ENCODE results near the gene CCDC85A. TPM values are rescaled to one million over a fixed set of nuclear protein-coding genes. Genes with fewer than 3 reads are reported as not detected.

CCDC85A gene
- total RNA-seq, 1 donor from 2014 or later, result not detected

DNA sequence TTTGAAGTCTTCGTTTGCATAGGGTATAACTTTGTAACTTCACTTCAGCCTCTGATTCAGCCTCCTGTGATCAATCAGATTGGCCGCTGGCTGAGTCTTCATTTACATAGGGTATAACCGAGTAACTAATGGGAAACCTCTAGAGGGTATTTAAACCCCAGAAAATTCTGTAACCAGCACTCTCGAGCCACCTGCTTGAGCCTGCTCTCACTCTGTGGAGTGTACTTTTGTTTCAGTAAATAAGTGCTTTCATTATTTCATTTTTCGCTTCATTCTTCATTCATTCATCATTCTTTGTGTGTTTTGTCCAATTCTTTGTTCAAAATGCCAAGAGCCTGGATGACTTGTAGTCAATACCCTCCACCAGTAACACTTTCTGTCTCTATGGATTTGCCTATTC, 56.4 kb downstream of the CCDC85A start:
- no peak for DNase-seq
- ATAC-seq (ENCODE audit: low read depth), result no peak
- intact Hi-C loops (cut with micrococcal nuclease), result no loop called here
- Mint-ChIP-seq H3K27me3 (no peaks in the 10 kb centered on the region), H3K4me1 (no peaks in the 10 kb centered on the region), H3K4me3 (no peak overlapping the region), H3K9me3 (peaks cover 24% of the 10 kb centered on the region), H3K27ac (no peak overlapping the region), H3K36me3 (ENCODE audit: low read depth) (no peaks in the 10 kb centered on the region)
- ChIA-PET POLR2A (no interaction called here), CTCF (no interaction called here)
- TF ChIP-seq, protein P1, sequence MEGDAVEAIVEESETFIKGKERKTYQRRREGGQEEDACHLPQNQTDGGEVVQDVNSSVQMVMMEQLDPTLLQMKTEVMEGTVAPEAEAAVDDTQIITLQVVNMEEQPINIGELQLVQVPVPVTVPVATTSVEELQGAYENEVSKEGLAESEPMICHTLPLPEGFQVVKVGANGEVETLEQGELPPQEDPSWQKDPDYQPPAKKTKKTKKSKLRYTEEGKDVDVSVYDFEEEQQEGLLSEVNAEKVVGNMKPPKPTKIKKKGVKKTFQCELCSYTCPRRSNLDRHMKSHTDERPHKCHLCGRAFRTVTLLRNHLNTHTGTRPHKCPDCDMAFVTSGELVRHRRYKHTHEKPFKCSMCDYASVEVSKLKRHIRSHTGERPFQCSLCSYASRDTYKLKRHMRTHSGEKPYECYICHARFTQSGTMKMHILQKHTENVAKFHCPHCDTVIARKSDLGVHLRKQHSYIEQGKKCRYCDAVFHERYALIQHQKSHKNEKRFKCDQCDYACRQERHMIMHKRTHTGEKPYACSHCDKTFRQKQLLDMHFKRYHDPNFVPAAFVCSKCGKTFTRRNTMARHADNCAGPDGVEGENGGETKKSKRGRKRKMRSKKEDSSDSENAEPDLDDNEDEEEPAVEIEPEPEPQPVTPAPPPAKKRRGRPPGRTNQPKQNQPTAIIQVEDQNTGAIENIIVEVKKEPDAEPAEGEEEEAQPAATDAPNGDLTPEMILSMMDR (IDR thresholded peaks at IDR 0.05), result no peak

DNA sequence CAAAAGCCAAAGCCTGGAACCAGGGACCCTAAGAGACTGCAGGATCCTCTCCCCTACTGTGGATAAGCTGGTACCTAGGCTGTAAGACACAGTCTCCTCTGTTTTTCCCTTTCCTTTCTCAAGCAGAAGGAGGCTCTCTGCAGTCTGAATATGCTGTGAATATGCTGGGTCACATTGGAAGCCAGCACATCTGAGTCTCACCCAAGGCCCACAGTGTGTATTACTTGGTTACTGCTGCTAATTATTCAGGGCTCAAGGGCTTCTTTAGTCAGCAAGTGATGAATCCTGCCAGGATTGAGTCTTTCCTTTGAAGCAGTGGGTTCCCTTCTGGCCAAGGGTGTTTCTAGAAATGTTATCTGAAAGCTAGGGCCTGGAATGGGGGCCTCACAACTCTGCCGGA, 60.7 kb downstream of the CCDC85A start:
- no peaks in the 10 kb centered on the region for H3K36me3 Mint-ChIP-seq (ENCODE audit: low read depth)
- H3K27me3 Mint-ChIP-seq, result no peaks in the 10 kb centered on the region
- ATAC-seq (ENCODE audit: low read depth) (no peak), DNase-seq (no peak)
- H3K4me1 Mint-ChIP-seq, result no peaks in the 10 kb centered on the region
- intact Hi-C loops (cut with micrococcal nuclease), result no loop called here
- H3K4me3 Mint-ChIP-seq, result no peak overlapping the region
- POLR2A ChIA-PET, result no interaction called here
- CTCF ChIA-PET, result no interaction called here
- TF ChIP-seq, protein P1 (IDR thresholded peaks at IDR 0.05), result no peak
- H3K9me3 Mint-ChIP-seq, result peaks cover 21% of the 10 kb centered on the region
- H3K27ac Mint-ChIP-seq, result no peak overlapping the region

DNA sequence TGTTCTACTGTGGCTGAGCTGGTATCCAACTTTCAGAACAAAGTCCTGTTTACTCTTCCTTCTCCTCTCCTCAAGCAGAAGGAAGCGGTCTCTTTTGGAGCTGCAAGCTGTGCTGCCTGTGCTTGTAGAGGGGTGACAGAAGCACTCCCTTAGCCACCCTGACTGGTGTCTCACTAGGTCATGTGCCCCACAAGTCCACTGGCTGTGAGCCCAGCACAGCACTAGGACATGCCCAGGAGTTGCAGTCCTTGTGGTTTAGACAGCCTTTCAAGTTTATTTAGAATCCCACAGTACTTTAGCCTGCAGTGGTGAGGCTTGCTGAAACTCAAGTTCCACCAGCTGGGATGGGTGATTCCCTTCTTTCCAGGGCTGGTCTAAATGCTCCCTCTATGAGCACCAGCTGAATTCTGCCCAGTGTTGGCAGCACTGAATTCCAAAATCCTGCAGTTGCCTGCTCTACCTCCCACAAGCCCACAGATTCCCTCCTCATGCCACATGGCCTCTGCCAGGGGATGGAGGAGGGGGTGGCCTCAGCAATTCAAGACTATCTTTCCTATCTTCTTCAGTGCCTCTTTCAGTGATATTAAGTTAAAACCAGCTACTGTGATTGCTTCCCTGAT, 61.2 kb downstream of the CCDC85A start:
- CTCF ChIA-PET, result no interaction called here
- Mint-ChIP-seq H3K9me3 (peaks cover 20% of the 10 kb centered on the region), H3K4me1 (no peaks in the 10 kb centered on the region), H3K4me3 (no peak overlapping the region), H3K27me3 (no peaks in the 10 kb centered on the region), H3K27ac (no peak overlapping the region), H3K36me3 (ENCODE audit: low read depth) (no peaks in the 10 kb centered on the region)
- TF ChIP-seq, protein P1 (IDR thresholded peaks at IDR 0.05), result no peak
- POLR2A ChIA-PET, result no interaction called here
- intact Hi-C loops (cut with micrococcal nuclease), result no loop called here
- DNase-seq (no peak), ATAC-seq (ENCODE audit: low read depth) (no peak)

DNA sequence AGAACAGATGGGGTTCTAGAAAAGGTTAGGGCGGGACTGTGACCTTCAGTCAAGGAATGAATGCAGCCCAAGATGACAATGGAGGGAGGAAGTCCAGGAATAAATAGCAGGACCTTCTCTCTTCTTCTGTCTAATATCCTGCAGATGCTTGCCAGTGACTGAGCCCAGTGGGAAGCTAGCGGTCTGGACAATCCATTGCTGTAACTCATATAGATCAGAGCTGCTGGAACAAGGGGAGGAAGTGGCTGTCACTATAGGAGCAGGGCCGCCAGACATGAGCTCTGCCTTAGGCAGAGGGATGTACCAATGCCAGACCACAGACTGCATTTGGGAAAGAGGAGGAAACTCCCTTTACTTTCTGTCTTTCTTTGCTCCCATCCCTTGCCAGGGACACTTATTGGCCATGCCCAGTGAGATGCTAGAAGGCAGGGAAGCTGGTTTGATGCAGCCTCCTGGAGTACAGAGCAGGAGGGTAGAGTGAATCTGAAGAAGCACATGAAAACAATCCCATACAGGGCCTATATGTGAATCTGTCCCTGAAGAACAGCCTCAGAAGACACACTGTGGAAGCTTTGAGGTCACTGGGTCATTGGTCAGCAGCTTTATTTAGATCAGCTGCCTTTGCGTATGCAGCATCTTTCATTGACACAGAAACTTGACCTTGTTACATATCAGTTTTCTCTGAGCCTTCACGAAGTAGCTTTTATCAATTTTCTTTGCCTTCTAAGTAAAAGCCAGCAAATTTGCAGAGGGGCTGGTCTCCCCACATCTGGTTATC, 65.4 kb downstream of the CCDC85A start:
- Mint-ChIP-seq H3K27ac (no peak overlapping the region), H3K4me1 (no peaks in the 10 kb centered on the region), H3K4me3 (no peak overlapping the region), H3K27me3 (no peaks in the 10 kb centered on the region), H3K36me3 (ENCODE audit: low read depth) (no peaks in the 10 kb centered on the region), H3K9me3 (no peaks in the 10 kb centered on the region)
- DNase-seq (no peak), ATAC-seq (ENCODE audit: low read depth) (no peak)
- TF ChIP-seq, protein P1 (IDR thresholded peaks at IDR 0.05), result no peak
- POLR2A ChIA-PET, result no interaction called here
- CTCF ChIA-PET, result no interaction called here
- intact Hi-C loops (cut with micrococcal nuclease), result no loop called here

DNA sequence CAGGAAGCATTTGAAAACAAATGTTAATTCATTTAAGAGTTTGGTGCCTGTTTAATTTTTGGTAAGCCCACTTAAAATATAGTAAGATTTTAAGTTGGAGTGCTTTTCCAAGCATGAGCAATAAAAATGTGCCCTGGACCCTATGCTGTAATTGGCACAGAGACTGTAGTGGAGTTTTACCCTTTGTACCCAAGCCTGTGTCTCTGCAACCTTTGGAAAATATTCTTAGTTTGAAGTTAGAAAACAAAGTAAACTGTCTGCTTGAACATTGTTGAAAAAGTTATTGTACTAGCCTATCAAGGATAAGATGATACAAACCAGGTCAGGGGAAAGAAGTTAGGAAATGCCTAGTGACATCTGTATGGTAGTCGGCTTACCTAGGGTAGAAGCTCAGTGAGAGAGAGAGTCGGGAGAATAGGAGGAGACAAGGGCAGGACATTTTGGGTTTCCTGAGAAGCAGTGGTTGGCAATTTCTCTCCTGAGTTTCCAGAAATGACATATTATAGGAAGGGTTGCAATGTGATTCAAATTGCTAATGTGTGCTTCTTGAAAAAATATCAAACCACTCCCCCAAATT, 66.5 kb downstream of the CCDC85A start:
- no peaks in the 10 kb centered on the region for H3K36me3 Mint-ChIP-seq (ENCODE audit: low read depth)
- DNase-seq, result no peak
- no peaks in the 10 kb centered on the region for H3K4me1 Mint-ChIP-seq
- no peaks in the 10 kb centered on the region for H3K9me3 Mint-ChIP-seq
- intact Hi-C loops (cut with micrococcal nuclease), result no loop called here
- no peak overlapping the region for H3K27ac Mint-ChIP-seq
- TF ChIP-seq, protein P1 (IDR thresholded peaks at IDR 0.05), result no peak
- CTCF ChIA-PET, result no interaction called here
- POLR2A ChIA-PET, result no interaction called here
- no peak for ATAC-seq (ENCODE audit: low read depth)
- no peak overlapping the region for H3K4me3 Mint-ChIP-seq
- H3K27me3 Mint-ChIP-seq, result no peaks in the 10 kb centered on the region

Data from activated B cell treated with CpG ODN at 0.5 μM for 24 hours (primary cell).